ENCODE data around the gene HOXA6. TPM values are rescaled to one million over a fixed set of nuclear protein-coding genes. Genes with fewer than 3 reads are reported as not detected.

Gene HOXA6
- total RNA-seq, 1 experiment from 2014 or later = not detected

GRCh38 chr7:27176962-27177794 is 29.6 kb upstream of the HOXA6 start:
- ChIA-PET POLR2A (interaction anchor here (0.6 kb wide), 1 partner anchor 23 kb away, joined by 3 read pairs; no protein-coding TSS in a partner anchor), CTCF (interaction anchor here (1.0 to 2.3 kb wide), 3 partner anchors 8 to 19 kb away, joined by 4 to 9 read pairs (median 6); partner anchors contain the start of genes HOXA11 and HOXA9)
- no peak for DNase-seq (ENCODE audit: low spot score)
- Mint-ChIP-seq H3K27me3 (ENCODE audit: low read depth) (peaks cover 99% of the 10 kb centered on the region), H3K36me3 (no peaks in the 10 kb centered on the region), H3K9me3 (no peaks in the 10 kb centered on the region), H3K4me1 (peaks cover 20% of the 10 kb centered on the region), H3K27ac (no peak overlapping the region), H3K4me3 (no peak overlapping the region)
- TF ChIP-seq KAT7 (CRISPR knock-in tag; IDR thresholded peaks at IDR 0.05; ENCODE audit: borderline replicate concordance) (no peak), GRHL2 (CRISPR knock-in tag; IDR thresholded peaks at IDR 0.05; ENCODE audit: insufficient replicate concordance, severe bottlenecking) (no peak)
- no peak for ATAC-seq

GRCh38 chr7:27176524-27176845 is 28.9 kb upstream of the HOXA6 start:
- Mint-ChIP-seq H3K4me1 (peaks cover 25% of the 10 kb centered on the region), H3K27me3 (ENCODE audit: low read depth) (peaks cover 99% of the 10 kb centered on the region), H3K9me3 (no peaks in the 10 kb centered on the region)

More at GRCh38 chr7:27176524-27176845, 28.9 kb upstream of the HOXA6 start:
- ChIA-PET POLR2A (no interaction called here), CTCF (interaction anchor here (1.2 to 2.3 kb wide), 3 partner anchors 8 to 68 kb away, joined by 4 to 6 read pairs (median 4); partner anchors contain the start of genes HOXA11 and HOXA9)
- H3K27ac Mint-ChIP-seq = no peak overlapping the region
- H3K36me3 Mint-ChIP-seq = no peaks in the 10 kb centered on the region
- DNase-seq (ENCODE audit: low spot score) (no peak), ATAC-seq (no peak)
- no peak overlapping the region for H3K4me3 Mint-ChIP-seq
- TF ChIP-seq ZNF263 (CRISPR knock-in tag; IDR thresholded peaks at IDR 0.05; ENCODE audit: low read depth) = no peak
- no peak for TF ChIP-seq CREB1 (CRISPR knock-in tag; IDR thresholded peaks at IDR 0.05)
- TF ChIP-seq ZNF317 (CRISPR knock-in tag; IDR thresholded peaks at IDR 0.05; ENCODE audit: borderline replicate concordance, low read depth) = no peak
- TF ChIP-seq ESRRA (CRISPR knock-in tag; IDR thresholded peaks at IDR 0.05; ENCODE audit: borderline replicate concordance) = no peak
- no peak for TF ChIP-seq CREM (CRISPR knock-in tag; IDR thresholded peaks at IDR 0.05)
- TF ChIP-seq FOXP4 (CRISPR knock-in tag; IDR thresholded peaks at IDR 0.05) = no peak
- no peak for TF ChIP-seq ZNF416 (CRISPR knock-in tag; IDR thresholded peaks at IDR 0.05)
- no peak for TF ChIP-seq TP53 (CRISPR knock-in tag; IDR thresholded peaks at IDR 0.05)
- no peak for TF ChIP-seq ZNF425 (CRISPR knock-in tag; conservative IDR thresholded peaks at IDR 0.05)
- no peak for TF ChIP-seq AR (CRISPR knock-in tag; IDR thresholded peaks at IDR 0.05)
- TF ChIP-seq, protein P1, sequence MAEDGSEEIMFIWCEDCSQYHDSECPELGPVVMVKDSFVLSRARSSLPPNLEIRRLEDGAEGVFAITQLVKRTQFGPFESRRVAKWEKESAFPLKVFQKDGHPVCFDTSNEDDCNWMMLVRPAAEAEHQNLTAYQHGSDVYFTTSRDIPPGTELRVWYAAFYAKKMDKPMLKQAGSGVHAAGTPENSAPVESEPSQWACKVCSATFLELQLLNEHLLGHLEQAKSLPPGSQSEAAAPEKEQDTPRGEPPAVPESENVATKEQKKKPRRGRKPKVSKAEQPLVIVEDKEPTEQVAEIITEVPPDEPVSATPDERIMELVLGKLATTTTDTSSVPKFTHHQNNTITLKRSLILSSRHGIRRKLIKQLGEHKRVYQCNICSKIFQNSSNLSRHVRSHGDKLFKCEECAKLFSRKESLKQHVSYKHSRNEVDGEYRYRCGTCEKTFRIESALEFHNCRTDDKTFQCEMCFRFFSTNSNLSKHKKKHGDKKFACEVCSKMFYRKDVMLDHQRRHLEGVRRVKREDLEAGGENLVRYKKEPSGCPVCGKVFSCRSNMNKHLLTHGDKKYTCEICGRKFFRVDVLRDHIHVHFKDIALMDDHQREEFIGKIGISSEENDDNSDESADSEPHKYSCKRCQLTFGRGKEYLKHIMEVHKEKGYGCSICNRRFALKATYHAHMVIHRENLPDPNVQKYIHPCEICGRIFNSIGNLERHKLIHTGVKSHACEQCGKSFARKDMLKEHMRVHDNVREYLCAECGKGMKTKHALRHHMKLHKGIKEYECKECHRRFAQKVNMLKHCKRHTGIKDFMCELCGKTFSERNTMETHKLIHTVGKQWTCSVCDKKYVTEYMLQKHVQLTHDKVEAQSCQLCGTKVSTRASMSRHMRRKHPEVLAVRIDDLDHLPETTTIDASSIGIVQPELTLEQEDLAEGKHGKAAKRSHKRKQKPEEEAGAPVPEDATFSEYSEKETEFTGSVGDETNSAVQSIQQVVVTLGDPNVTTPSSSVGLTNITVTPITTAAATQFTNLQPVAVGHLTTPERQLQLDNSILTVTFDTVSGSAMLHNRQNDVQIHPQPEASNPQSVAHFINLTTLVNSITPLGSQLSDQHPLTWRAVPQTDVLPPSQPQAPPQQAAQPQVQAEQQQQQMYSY (CRISPR knock-in tag; IDR thresholded peaks at IDR 0.05) = no peak
- TF ChIP-seq ZNF121 (CRISPR knock-in tag; IDR thresholded peaks at IDR 0.05) = no peak
